Chondrocyte (in vitro differentiated cells): ENCODE results near the gene AUTS2. TPM values are rescaled to one million over a fixed set of nuclear protein-coding genes. Genes with fewer than 3 reads are reported as not detected.

Experiments
- DNase-seq: peaks from one replicate; pipeline ENCODE4 v3.0.0; 2021; ENCODE audit warnings: mixed read lengths, low spot score
- H3K27ac Mint-ChIP-seq: one replicate; pipeline ENCODE4 v1.8.0; 2021; ENCODE audit warnings: mild to moderate bottlenecking, moderate library complexity, mixed read lengths; ENCODE audit not compliant: unreplicated experiment
- H3K27me3 Mint-ChIP-seq: 2 replicates; pipeline ENCODE4 v1.8.0; 2021; ENCODE audit warnings: low read depth, mixed read lengths
- H3K36me3 Mint-ChIP-seq: 2 replicates; pipeline ENCODE4 v1.8.0; 2021; ENCODE audit warnings: low read depth, mixed read lengths
- H3K4me1 Mint-ChIP-seq: 2 replicates; pipeline ENCODE4 v1.8.0; 2021; ENCODE audit warnings: low read depth, mild to moderate bottlenecking, mixed read lengths
- H3K4me3 Mint-ChIP-seq: one replicate; pipeline ENCODE4 v1.8.0; 2021; ENCODE audit warnings: mild to moderate bottlenecking, moderate library complexity, mixed read lengths; ENCODE audit not compliant: unreplicated experiment
- H3K9me3 Mint-ChIP-seq: 2 replicates; pipeline ENCODE4 v1.8.0; 2021; ENCODE audit warnings: low read depth, mixed read lengths
- total RNA-seq: library from RNA; stranded (reverse); gene quantifications from 3 replicates; pipeline ENCODE4 v1.2.1, GENCODE V29; 2021
- TF ChIP-seq, protein P1 (sequence below): fragments of 200-600 bp; sonication (generic); IDR thresholded peaks from 2 replicates; pipeline ENCODE4 v1.5.0; 2021; ENCODE audit warnings: antibody characterized with exemption, mild to moderate bottlenecking, moderate library complexity

The AUTS2 gene
- total RNA-seq, 1 donor from 2014 or later = 31.5 TPM

DNA sequence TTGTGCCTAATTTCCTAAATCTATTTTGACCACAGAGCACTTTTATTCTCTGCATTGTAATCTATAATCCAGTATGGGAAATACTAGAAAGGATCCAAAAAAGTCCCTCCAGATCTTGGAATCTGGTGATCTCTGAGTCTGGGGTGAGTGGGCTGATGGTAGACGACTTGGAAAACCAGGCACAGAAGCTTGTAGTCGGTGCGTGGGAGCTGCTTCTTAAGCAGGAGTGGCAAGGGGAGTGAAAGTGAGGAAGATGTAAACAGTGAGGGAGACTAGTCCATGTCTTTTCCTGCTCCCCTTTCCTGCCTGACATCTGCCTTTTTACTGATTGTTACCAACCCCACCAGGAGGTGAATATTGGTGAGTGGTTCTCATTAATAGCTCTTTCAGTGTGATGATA lies 6.8 kb downstream of the AUTS2 start:
- TF ChIP-seq, protein P1, sequence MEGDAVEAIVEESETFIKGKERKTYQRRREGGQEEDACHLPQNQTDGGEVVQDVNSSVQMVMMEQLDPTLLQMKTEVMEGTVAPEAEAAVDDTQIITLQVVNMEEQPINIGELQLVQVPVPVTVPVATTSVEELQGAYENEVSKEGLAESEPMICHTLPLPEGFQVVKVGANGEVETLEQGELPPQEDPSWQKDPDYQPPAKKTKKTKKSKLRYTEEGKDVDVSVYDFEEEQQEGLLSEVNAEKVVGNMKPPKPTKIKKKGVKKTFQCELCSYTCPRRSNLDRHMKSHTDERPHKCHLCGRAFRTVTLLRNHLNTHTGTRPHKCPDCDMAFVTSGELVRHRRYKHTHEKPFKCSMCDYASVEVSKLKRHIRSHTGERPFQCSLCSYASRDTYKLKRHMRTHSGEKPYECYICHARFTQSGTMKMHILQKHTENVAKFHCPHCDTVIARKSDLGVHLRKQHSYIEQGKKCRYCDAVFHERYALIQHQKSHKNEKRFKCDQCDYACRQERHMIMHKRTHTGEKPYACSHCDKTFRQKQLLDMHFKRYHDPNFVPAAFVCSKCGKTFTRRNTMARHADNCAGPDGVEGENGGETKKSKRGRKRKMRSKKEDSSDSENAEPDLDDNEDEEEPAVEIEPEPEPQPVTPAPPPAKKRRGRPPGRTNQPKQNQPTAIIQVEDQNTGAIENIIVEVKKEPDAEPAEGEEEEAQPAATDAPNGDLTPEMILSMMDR = no peak
- H3K4me1 Mint-ChIP-seq = peaks cover 15% of the 10 kb centered on the region
- H3K4me3 Mint-ChIP-seq = no peak overlapping the region
- H3K36me3 Mint-ChIP-seq = no peaks in the 10 kb centered on the region
- no peaks in the 10 kb centered on the region for H3K27me3 Mint-ChIP-seq
- H3K9me3 Mint-ChIP-seq = no peaks in the 10 kb centered on the region
- DNase-seq = no peak
- no peak overlapping the region for H3K27ac Mint-ChIP-seq

DNA sequence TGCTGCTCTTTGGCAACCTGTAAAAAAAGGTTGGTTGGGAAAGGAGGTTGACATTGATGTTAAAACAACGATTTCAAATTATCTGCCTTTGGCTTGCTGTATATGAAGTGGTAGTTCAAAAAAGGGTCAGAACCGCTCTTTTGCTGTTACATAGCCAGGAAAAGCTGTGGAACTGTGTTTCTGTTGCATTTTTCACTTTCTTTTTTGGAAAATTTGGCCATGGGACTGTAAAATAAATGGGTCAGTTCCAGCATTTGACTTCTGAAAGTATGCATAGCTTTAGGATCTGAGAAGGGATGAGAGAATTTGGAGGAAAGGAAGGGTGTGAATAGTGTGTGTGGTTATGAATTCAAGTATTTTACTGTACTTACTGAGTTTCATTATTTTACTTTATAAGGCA lies 7.3 kb downstream of the AUTS2 start:
- Mint-ChIP-seq H3K27me3 (no peaks in the 10 kb centered on the region), H3K4me3 (no peak overlapping the region), H3K27ac (no peak overlapping the region), H3K9me3 (no peaks in the 10 kb centered on the region), H3K36me3 (no peaks in the 10 kb centered on the region), H3K4me1 (peaks cover 15% of the 10 kb centered on the region)
- TF ChIP-seq, protein P1 = no peak
- DNase-seq = no peak

DNA sequence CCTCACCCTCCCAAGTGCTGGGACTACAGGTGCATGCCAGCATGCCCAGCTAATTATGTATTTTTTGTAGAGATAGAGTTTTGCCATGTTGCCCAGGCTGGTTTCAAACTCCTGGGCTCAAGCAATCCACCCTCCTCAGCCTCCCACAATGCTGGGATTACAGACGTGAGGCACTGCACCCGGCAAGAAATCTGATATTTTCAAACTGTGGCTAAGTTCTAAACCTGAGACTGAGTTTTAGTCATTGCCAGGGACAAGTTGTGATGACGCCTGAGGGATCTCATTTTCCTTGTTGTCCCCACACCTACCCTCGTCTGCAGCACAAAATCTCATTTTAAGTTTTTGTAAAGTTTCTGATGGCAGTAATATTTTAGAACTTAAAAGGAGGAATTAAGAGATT lies 9.8 kb downstream of the AUTS2 start:
- TF ChIP-seq, protein P1 = no peak
- peaks cover 14% of the 10 kb centered on the region for H3K4me1 Mint-ChIP-seq
- no peaks in the 10 kb centered on the region for H3K9me3 Mint-ChIP-seq
- H3K36me3 Mint-ChIP-seq = no peaks in the 10 kb centered on the region
- DNase-seq = no peak
- no peak overlapping the region for H3K4me3 Mint-ChIP-seq
- H3K27me3 Mint-ChIP-seq = no peaks in the 10 kb centered on the region
- H3K27ac Mint-ChIP-seq = no peak overlapping the region

- no peak overlapping the region for H3K4me3 Mint-ChIP-seq
- TF ChIP-seq, protein P1 = no peak
- no peaks in the 10 kb centered on the region for H3K27me3 Mint-ChIP-seq
- H3K4me1 Mint-ChIP-seq = peaks cover 14% of the 10 kb centered on the region
- no peaks in the 10 kb centered on the region for H3K9me3 Mint-ChIP-seq
- H3K27ac Mint-ChIP-seq = no peak overlapping the region
- DNase-seq = no peak
- no peaks in the 10 kb centered on the region for H3K36me3 Mint-ChIP-seq
Observed at GRCh38 chr7:69608878-69609277, 10.6 kb downstream of the AUTS2 start.

- Mint-ChIP-seq H3K9me3 (no peaks in the 10 kb centered on the region), H3K4me3 (no peak overlapping the region), H3K36me3 (no peaks in the 10 kb centered on the region), H3K27ac (no peak overlapping the region), H3K27me3 (no peaks in the 10 kb centered on the region), H3K4me1 (peaks cover 14% of the 10 kb centered on the region)
- TF ChIP-seq, protein P1 = no peak
- DNase-seq = no peak
Observed at GRCh38 chr7:69609541-69610373, 11.5 kb downstream of the AUTS2 start.
